ENCODE data around the gene SPTSSA. TPM values are rescaled to one million over a fixed set of nuclear protein-coding genes. Genes with fewer than 3 reads are reported as not detected.
"Not testable (repeated sequence)": the region's sequence is repeated elsewhere in the genome, so short reads cannot be mapped to it uniquely, and the experiment has no call there.

The SPTSSA gene
- total RNA-seq, 8 experiments from 2014 or later = 9.5 to 26.1 (median 18.0) TPM

GRCh38 chr14:34489324-34489723 is 27.3 kb upstream of the SPTSSA start:
- 0 to 86% (median 39%) methylated on average over 1 of the region's 1 CpG; no CpG with 5 or more reads in 2 of the 10 experiments for WGBS, 10 experiments
- Histone ChIP-seq H3K4me3 (no peak overlapping the region), H3K27ac (no peak overlapping the region), H3K4me1 (replicated peaks in 1 of 2) (no peaks in the 10 kb centered on the region)
- in situ Hi-C loops (cut with MboI; ENCODE audit: low pct_unique_long_range_greater_than_20kb in 2 of 9, low sequenced_read_pairs in 9 of 9, unreplicated experiment in 9 of 9) = no loop called here
- ATAC-seq (replicated peaks in 6 of 8) = no peak

GRCh38 chr14:34488528-34488927 is 26.5 kb upstream of the SPTSSA start:
- WGBS, 10 experiments = 74 to 100% (median 90%) methylated on average over 4 to 7 of the region's 7 CpGs; no CpG with 5 or more reads in 1 of the 10 experiments
- no peak for ATAC-seq (replicated peaks in 6 of 8)
- no peaks in the 10 kb centered on the region for H3K4me1 ChIP-seq (replicated peaks in 1 of 2)
- H3K27ac ChIP-seq = no peak overlapping the region
- in situ Hi-C loops (cut with MboI; ENCODE audit: low pct_unique_long_range_greater_than_20kb in 2 of 9, low sequenced_read_pairs in 9 of 9, unreplicated experiment in 9 of 9) = no loop called here
- H3K4me3 ChIP-seq = no peak overlapping the region

DNA sequence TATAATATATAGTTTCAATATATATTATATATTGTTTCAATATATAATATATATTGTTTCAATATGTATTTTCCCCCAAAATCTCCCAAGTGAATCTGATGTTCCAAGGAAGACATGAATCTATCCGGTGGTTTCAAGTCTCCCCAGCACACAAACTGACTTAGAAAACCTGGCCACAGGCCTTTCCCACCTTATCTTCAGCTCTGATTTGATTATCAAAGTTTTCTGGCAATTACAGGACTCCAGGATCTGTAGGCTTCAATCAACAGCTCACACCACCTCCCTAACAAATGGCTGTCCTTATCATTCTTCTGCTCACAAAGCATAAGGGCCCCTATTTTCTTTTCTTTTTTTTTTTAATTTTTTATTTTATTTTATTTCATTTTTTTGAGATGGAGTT is 22.7 kb upstream of the SPTSSA start:
- no peak overlapping the region for H3K4me3 ChIP-seq
- 20 to 100% (median 90%) methylated on average over 1 of the region's 1 CpG; no CpG with 5 or more reads in 1 of the 10 experiments for WGBS, 10 experiments
- ATAC-seq (replicated peaks in 6 of 8) = no peak
- H3K27ac ChIP-seq = no peak overlapping the region
- in situ Hi-C loops (cut with MboI; ENCODE audit: low pct_unique_long_range_greater_than_20kb in 2 of 9, low sequenced_read_pairs in 9 of 9, unreplicated experiment in 9 of 9) = no loop called here
- no peaks in the 10 kb centered on the region for H3K4me1 ChIP-seq (replicated peaks in 1 of 2)

DNA sequence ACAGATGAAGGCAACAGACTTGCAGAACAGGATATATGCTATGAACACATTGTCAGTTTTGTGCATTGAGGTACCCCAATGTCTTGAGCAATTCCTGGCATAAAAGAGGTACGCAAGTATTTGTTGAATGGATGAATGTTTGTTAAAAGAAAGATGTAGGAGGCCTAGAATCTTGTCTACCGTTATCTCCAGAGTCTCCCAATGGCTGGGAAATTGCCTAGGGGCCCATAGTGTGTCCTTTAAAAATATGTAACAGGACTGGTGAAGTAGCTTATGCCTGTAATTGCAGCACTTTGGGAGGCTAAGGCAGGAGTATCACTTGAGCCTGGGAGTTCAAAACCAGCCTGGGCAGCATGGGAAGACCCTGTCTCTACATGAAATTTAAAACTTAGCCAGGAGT is 20.4 kb upstream of the SPTSSA start:
- Histone ChIP-seq H3K4me3 (no peak overlapping the region), H3K27ac (no peak overlapping the region), H3K4me1 (replicated peaks in 1 of 2) (no peaks in the 10 kb centered on the region)
- ATAC-seq (replicated peaks in 6 of 8) = no peak
- in situ Hi-C loops (cut with MboI; ENCODE audit: low pct_unique_long_range_greater_than_20kb in 2 of 9, low sequenced_read_pairs in 9 of 9, unreplicated experiment in 9 of 9) = no loop called here
- 17 to 100% (median 100%) methylated on average over 1 to 2 of the region's 2 CpGs; no CpG with 5 or more reads in 3 of the 10 experiments for WGBS, 10 experiments

GRCh38 chr14:34479694-34480093 is 17.7 kb upstream of the SPTSSA start:
- H3K27ac ChIP-seq = no peak overlapping the region
- 83 to 100% (median 100%) methylated on average over 1 to 4 of the region's 4 CpGs; no CpG with 5 or more reads in 2 of the 10 experiments for WGBS, 10 experiments
- H3K4me3 ChIP-seq = no peak overlapping the region
- H3K4me1 ChIP-seq (replicated peaks in 1 of 2) = no peaks in the 10 kb centered on the region
- ATAC-seq (replicated peaks in 6 of 8) = no peak
- in situ Hi-C loops (cut with MboI; ENCODE audit: low pct_unique_long_range_greater_than_20kb in 2 of 9, low sequenced_read_pairs in 9 of 9, unreplicated experiment in 9 of 9) = no loop called here

- Histone ChIP-seq H3K4me1 (replicated peaks in 1 of 2) (no peaks in the 10 kb centered on the region), H3K4me3 (no peak overlapping the region), H3K27ac (no peak overlapping the region)
- ATAC-seq (replicated peaks in 6 of 8) = peak in 3 of 8 experiments; percentile 71 to 98 (median 94)
- whole genome bisulfite sequencing, 10 experiments = 29 to 100% (median 80%) methylated on average over 1 of the region's 1 CpG; no CpG with 5 or more reads in 6 of the 10 experiments
- in situ Hi-C loops (cut with MboI; ENCODE audit: low pct_unique_long_range_greater_than_20kb in 2 of 9, low sequenced_read_pairs in 9 of 9, unreplicated experiment in 9 of 9) = no loop called here
Measured at GRCh38 chr14:34478261-34478660, 16.2 kb upstream of the SPTSSA start.

DNA sequence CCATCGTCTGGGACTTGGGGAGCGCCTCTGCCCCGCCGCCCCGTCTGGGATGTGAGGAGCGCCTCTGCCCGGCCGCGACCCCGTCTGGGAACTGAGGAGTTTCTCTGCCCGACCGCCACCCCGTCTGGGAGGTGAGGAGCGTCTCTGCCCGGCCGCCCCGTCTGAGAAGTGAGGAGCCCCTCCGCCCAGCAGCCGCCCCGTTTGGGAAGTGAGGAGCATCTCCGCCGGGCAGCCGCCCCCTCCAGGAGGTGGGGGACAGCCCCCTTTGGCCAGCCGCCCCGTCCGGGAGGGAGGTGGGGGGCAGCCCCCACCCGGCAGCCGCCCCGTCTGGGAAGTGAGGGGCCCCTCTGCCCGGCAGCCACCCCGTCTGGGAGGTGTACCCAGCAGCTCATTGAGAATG is 14.0 kb upstream of the SPTSSA start:
- H3K4me1 ChIP-seq (replicated peaks in 1 of 2); in situ Hi-C loops (cut with MboI; ENCODE audit: low pct_unique_long_range_greater_than_20kb in 2 of 9, low sequenced_read_pairs in 9 of 9, unreplicated experiment in 9 of 9); H3K27ac ChIP-seq; H3K4me3 ChIP-seq; ATAC-seq (replicated peaks in 6 of 8): not testable (repeated sequence)
- no CpG with 5 or more reads among the region's 31 CpGs for WGBS, 10 experiments

DNA sequence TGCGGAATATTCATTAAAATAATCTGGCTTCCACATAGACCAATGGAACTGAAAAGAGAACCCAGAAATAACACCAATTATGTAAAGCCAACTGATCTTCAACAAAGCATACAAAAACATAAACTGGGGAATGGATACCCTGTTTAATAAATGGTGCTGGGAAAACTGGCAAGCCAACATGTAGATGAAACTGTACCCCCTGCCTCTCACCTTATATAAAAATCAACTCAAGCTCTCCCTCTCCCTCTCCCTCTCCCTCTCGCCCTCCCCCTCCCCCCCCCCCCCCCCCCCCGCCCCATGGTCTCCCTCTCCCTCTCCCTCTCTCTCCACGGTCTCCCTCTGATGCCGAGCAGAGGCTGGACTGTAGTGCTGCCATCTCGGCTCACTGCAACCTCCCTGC is 13.1 kb upstream of the SPTSSA start:
- Histone ChIP-seq H3K4me1 (replicated peaks in 1 of 2) (no peaks in the 10 kb centered on the region), H3K27ac (no peak overlapping the region), H3K4me3 (no peak overlapping the region)
- ATAC-seq (replicated peaks in 6 of 8) = no peak
- in situ Hi-C loops (cut with MboI; ENCODE audit: low pct_unique_long_range_greater_than_20kb in 2 of 9, low sequenced_read_pairs in 9 of 9, unreplicated experiment in 9 of 9) = no loop called here
- 50 to 100% (median 91%) methylated on average over 1 of the region's 6 CpGs for WGBS, 10 experiments

DNA sequence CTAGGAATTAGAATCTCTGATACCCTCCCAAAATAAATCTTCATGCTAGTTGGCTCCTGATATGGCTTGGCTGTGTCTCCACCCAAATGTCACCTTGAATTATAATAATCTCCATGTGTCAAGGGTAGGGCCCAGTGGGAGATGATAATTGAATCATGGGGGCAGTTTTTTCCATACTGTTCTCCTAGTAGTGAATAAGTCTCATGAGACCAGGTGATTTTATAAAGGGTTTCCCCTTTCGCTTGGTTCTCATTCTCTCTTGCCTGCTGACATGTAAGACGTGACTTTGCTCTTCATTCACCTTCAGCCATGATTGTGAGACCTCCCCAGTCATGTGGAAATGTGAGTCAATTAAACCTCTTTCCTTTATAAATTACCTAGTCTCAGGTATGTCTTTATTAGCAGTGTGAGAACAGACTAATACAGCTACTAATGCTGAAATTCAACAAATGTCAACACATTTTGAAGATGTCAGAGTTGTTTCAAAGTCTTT is 12.2 kb upstream of the SPTSSA start:
- Histone ChIP-seq H3K4me3 (no peak overlapping the region), H3K27ac (no peak overlapping the region), H3K4me1 (replicated peaks in 1 of 2) (no peaks in the 10 kb centered on the region)
- WGBS, 10 experiments = 47 to 100% (median 86%) methylated on average over 1 to 2 of the region's 2 CpGs; no CpG with 5 or more reads in 4 of the 10 experiments
- in situ Hi-C loops (cut with MboI; ENCODE audit: low pct_unique_long_range_greater_than_20kb in 2 of 9, low sequenced_read_pairs in 9 of 9, unreplicated experiment in 9 of 9) = loop anchor here in 1 of 9 experiments (25.0 kb wide), 1 partner anchor 137 kb away; no protein-coding TSS in a partner anchor
- ATAC-seq (replicated peaks in 6 of 8) = no peak

GRCh38 chr14:34472706-34473279 is 10.8 kb upstream of the SPTSSA start:
- ATAC-seq (replicated peaks in 6 of 8) = no peak
- Histone ChIP-seq H3K4me1 (replicated peaks in 1 of 2) (no peaks in the 10 kb centered on the region), H3K27ac (no peak overlapping the region), H3K4me3 (no peak overlapping the region)
- WGBS, 10 experiments = 50 to 88% (median 72%) methylated on average over 2 to 6 of the region's 6 CpGs; no CpG with 5 or more reads in 2 of the 10 experiments
- in situ Hi-C loops (cut with MboI; ENCODE audit: low pct_unique_long_range_greater_than_20kb in 2 of 9, low sequenced_read_pairs in 9 of 9, unreplicated experiment in 9 of 9) = loop anchor here in 1 of 9 experiments (25.0 kb wide), 1 partner anchor 135 kb away; no protein-coding TSS in a partner anchor

DNA sequence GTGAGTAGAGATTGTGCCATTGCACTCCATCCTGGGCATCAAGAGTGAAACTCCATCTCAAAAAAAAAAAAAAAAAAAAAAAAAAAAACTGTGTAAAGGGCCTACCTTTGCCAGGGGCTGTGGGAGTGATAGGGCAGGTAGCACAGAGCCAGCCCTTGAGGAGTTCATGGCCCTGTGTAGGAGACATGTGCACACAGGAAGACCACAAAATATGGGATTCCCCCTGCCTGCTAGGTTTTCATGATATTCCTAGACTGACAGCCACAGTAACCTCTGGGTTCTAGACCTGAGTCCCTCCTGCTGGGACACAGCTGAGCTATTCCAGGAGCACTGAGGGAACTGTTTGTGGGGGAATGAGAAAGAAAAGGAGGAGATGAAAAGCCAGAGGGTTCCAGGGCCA is 8.3 kb upstream of the SPTSSA start:
- no peaks in the 10 kb centered on the region for H3K4me1 ChIP-seq (replicated peaks in 1 of 2)
- in situ Hi-C loops (cut with MboI; ENCODE audit: low pct_unique_long_range_greater_than_20kb in 2 of 9, low sequenced_read_pairs in 9 of 9, unreplicated experiment in 9 of 9) = loop anchor here in 1 of 9 experiments (25.0 kb wide), 1 partner anchor 133 kb away; no protein-coding TSS in a partner anchor
- no peak overlapping the region for H3K27ac ChIP-seq
- no peak overlapping the region for H3K4me3 ChIP-seq
- no peak for ATAC-seq (replicated peaks in 6 of 8)

DNA sequence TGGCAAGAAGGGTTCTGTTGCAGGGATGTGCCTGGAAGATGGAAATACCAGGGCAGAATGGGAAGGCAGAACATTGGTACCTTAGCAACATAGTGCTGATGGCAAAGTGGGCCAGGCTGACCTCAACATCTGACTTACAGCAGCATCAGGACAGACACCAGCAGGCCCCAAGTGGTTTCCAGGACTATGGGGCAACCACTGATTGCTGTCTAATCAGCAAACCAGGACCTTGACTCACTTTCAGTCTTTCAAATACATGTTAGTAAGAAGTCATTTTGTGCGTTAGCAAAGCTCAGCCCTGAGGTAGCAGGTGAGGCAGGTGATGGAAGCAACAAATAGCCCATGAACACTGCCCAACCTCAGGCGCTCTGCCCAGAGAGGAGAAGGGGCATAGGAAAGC is 4.7 kb upstream of the SPTSSA start:
- in situ Hi-C loops (cut with MboI; ENCODE audit: low pct_unique_long_range_greater_than_20kb in 2 of 9, low sequenced_read_pairs in 9 of 9, unreplicated experiment in 9 of 9) = loop anchor here in 1 of 9 experiments (25.0 kb wide), 1 partner anchor 129 kb away; no protein-coding TSS in a partner anchor
- ATAC-seq (replicated peaks in 6 of 8) = no peak
- Histone ChIP-seq H3K4me3 (no peak overlapping the region), H3K4me1 (replicated peaks in 1 of 2) (peaks cover 0 to 5% of the 10 kb centered on the region in 2 donors), H3K27ac (no peak overlapping the region)
- WGBS, 10 experiments = 94 to 100% (median 100%) methylated on average over 1 to 2 of the region's 2 CpGs; no CpG with 5 or more reads in 6 of the 10 experiments

DNA sequence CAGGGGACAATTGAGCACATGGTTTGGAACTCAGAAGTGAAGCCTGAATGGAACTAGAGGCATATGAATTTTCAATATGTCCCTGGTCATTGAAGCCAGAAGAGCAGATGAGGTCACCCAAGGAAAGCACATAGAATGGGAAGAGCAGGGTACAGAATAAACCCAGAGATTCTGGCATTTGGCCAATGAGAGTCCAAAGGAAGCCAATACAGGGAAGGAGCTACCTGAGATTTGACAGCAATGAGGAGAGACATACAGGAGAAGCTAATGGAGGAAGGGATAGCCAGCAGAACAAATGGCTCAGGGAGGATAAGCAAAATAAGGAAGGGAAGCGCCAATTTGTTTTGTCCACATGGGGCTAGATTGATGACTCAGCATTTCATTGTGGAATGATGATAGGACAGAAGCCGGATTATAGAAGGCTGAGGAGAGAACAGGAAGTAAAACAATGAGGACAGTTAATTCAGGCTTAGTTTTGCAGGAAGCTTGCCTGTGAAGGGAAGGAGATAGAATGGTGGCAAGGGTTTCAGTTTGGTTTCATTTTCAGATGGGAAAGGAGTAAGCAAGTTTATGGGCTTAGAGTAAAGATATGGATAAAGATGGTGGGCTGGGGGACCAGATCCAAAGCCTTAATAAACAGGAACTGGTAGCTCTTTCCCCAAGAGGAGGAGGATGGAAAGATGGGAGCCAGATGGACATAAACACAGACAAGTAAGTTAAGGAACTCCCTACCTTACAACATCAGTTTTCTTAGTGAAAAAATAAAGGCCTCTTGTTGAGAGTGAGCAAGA is 3.2 kb upstream of the SPTSSA start:
- in situ Hi-C loops (cut with MboI; ENCODE audit: low pct_unique_long_range_greater_than_20kb in 2 of 9, low sequenced_read_pairs in 9 of 9, unreplicated experiment in 9 of 9) = loop anchor here in 1 of 9 experiments (25.0 kb wide), 1 partner anchor 128 kb away; no protein-coding TSS in a partner anchor
- Histone ChIP-seq H3K27ac (no peak overlapping the region), H3K4me3 (no peak overlapping the region), H3K4me1 (replicated peaks in 1 of 2) (peaks cover 0 to 12% of the 10 kb centered on the region in 2 donors)
- WGBS, 10 experiments = 63 to 100% (median 95%) methylated on average over 1 to 2 of the region's 2 CpGs; no CpG with 5 or more reads in 1 of the 10 experiments
- ATAC-seq (replicated peaks in 6 of 8) = no peak
